BLaER1 (cell line): ENCODE data around the gene ALG14.
A peak's percentile ranks its signal among the peaks of the same experiment; 100 is the strongest.
"Not testable (repeated sequence)": the region's sequence is repeated elsewhere in the genome, so short reads cannot be mapped to it uniquely, and the experiment has no call there.

Experiments
- H3K27ac ChIP-seq: shearing (Covaris generic); formaldehyde crosslinking; 2 replicates; pipeline ENCODE4 v1.8.1; 2022
- H3K27me3 ChIP-seq: shearing (Covaris generic); formaldehyde crosslinking; 2 replicates; pipeline ENCODE4 v1.8.1; 2022
- H3K36me3 ChIP-seq: shearing (Covaris generic); formaldehyde crosslinking; 2 replicates; pipeline ENCODE4 v1.8.1; 2022
- H3K4me1 ChIP-seq: shearing (Covaris generic); formaldehyde crosslinking; 2 replicates; pipeline ENCODE4 v1.8.1; 2022
- H3K4me2 ChIP-seq: shearing (Covaris generic); formaldehyde crosslinking; 2 replicates; pipeline ENCODE4 v1.8.1; 2022
- H3K4me3 ChIP-seq: shearing (Covaris generic); formaldehyde crosslinking; 2 replicates; pipeline ENCODE4 v1.8.1; 2022
- H3K9ac ChIP-seq: shearing (Covaris generic); formaldehyde crosslinking; 2 replicates; pipeline ENCODE4 v1.8.1; 2022
- H3K9me3 ChIP-seq: shearing (Covaris generic); formaldehyde crosslinking; 2 replicates; pipeline ENCODE4 v1.8.1; 2022
- H4K20me1 ChIP-seq: shearing (Covaris generic); formaldehyde crosslinking; 2 replicates; pipeline ENCODE4 v1.8.1; 2022
- Cebpa-rat ChIP-seq: shearing (Covaris generic); IDR thresholded peaks from 2 replicates; pipeline ENCODE4 v1.8.1; 2022

Gene ALG14

DNA sequence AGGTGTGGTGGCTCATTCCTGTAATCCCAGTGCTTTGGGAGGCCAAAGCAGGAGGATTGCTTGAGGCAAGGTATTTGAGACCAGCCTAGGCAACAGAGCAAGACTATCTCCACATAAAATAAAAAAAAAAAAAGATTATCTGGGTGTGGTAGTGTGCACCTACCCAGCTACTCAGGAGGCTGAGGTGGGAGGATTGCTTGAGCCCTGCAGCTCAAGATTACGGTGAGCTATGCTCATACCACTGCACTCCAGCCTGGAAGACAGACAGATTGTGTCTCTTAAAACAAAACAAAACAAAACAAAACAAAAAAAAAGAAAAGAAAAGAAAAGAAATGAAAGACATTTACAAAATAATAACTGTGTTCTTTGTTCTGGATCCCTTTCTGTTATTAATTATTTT is 38.3 kb upstream of the ALG14 start:
- TF ChIP-seq Cebpa-rat: no peak

DNA sequence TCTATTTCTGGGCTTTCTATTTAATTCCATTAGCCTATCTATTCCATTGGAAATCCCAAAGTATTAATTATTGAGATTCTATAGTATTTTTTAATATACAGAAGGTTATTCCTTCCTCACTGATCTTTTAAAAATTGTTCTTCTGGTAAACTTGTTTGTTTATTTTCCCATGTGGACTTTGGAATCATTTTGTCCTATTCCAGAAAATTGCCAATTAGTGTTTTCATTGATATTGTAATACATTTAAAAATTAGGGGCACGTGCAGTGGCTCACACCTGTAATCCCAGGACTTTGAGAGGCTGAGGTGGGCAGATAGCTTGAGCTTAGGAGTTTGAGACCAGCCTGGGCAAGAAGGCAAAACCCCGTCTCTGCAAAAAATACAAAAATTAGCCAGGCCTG is 36.0 kb upstream of the ALG14 start:
- Histone ChIP-seq H3K4me2 (no peak overlapping the region), H3K4me1 (peaks cover 13% of the 10 kb centered on the region), H3K4me3 (no peak overlapping the region), H3K27me3 (no peaks in the 10 kb centered on the region), H3K27ac (no peak overlapping the region), H3K36me3 (no peaks in the 10 kb centered on the region), H3K9me3 (no peaks in the 10 kb centered on the region), H4K20me1 (no peaks in the 10 kb centered on the region), H3K9ac (no peak overlapping the region)
- no peak for TF ChIP-seq Cebpa-rat

More for the DNA sequence above, 38.3 kb upstream of the ALG14 start:
- Histone ChIP-seq H3K4me1 (peaks cover 13% of the 10 kb centered on the region), H3K9me3 (no peaks in the 10 kb centered on the region), H3K27me3 (peaks cover 4% of the 10 kb centered on the region), H3K4me2 (peak overlapping the region; percentile 58; the same call in 1 of the 2 replicates), H3K27ac (no peak overlapping the region), H3K36me3 (no peaks in the 10 kb centered on the region), H3K9ac (no peak overlapping the region), H3K4me3 (no peak overlapping the region), H4K20me1 (no peaks in the 10 kb centered on the region)

- H3K4me2 ChIP-seq: no peak overlapping the region
- H3K9ac ChIP-seq: no peak overlapping the region
- no peaks in the 10 kb centered on the region for H3K36me3 ChIP-seq
- no peaks in the 10 kb centered on the region for H3K9me3 ChIP-seq
- H3K4me3 ChIP-seq: no peak overlapping the region
- no peaks in the 10 kb centered on the region for H3K4me1 ChIP-seq
- H4K20me1 ChIP-seq: no peaks in the 10 kb centered on the region
- no peak for TF ChIP-seq Cebpa-rat
- H3K27me3 ChIP-seq: no peaks in the 10 kb centered on the region
- no peak overlapping the region for H3K27ac ChIP-seq
These were observed 25.4 kb upstream of the ALG14 start for GRCh38 chr1:95098196-95098595.

DNA sequence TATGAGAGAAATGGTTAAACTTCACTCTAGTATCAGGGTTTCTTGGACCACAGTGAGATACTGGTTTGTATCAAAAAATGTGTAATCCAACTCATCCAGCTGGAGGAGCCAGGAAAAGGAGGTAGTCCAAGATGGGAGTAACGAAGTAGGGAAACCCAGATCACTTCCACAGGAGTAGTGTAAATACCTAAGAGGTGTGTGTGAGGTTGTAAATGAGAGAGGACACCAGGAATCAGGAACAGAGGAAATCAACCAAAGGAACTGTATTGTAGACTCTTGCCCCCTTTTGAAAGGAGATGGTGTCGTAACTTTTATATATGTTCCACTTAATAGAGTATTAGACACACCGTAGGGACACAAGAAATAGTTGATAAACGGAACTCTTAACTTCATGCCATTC is 24.7 kb upstream of the ALG14 start:
- TF ChIP-seq Cebpa-rat: no peak
- Histone ChIP-seq H4K20me1 (no peaks in the 10 kb centered on the region), H3K9me3 (no peaks in the 10 kb centered on the region), H3K36me3 (no peaks in the 10 kb centered on the region), H3K27me3 (no peaks in the 10 kb centered on the region), H3K4me3 (no peak overlapping the region), H3K9ac (no peak overlapping the region), H3K27ac (no peak overlapping the region), H3K4me2 (no peak overlapping the region), H3K4me1 (no peaks in the 10 kb centered on the region)

DNA sequence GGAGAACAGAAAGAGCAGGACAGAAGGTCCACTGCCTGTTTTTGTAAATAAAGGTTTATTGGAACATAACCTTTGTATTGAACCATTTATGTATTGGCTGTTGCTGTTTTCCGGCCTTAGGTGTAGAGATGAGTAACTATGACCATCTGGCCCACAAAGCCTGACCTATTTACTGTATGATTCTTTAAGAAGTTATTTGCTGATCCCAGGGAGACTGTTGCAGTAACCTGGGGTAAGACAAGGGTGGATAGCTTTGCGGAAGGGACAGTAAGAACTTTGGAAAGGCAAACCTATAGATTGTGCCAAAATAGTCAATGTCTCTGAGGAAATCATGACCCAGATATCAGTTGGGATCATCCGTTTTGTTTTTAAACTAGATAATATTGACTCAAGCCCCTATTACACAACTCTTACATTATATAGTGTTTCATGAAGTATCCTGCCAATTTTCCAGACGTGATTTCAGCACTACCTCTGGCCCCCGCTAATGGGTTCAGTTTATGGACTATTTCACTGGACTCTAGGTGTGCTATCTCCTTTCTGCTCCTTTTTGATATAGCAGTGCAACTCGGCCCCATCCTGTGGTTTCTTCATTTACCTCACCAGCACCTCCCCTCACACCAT is 23.6 kb upstream of the ALG14 start:
- Histone ChIP-seq H3K9me3 (peaks cover 4% of the 10 kb centered on the region; the same call in 1 of the 2 replicates), H3K36me3 (no peaks in the 10 kb centered on the region), H3K4me3 (no peak overlapping the region), H3K9ac (no peak overlapping the region), H3K27ac (no peak overlapping the region), H3K4me1 (no peaks in the 10 kb centered on the region), H4K20me1 (no peaks in the 10 kb centered on the region), H3K27me3 (no peaks in the 10 kb centered on the region), H3K4me2 (no peak overlapping the region)
- TF ChIP-seq Cebpa-rat: no peak

DNA sequence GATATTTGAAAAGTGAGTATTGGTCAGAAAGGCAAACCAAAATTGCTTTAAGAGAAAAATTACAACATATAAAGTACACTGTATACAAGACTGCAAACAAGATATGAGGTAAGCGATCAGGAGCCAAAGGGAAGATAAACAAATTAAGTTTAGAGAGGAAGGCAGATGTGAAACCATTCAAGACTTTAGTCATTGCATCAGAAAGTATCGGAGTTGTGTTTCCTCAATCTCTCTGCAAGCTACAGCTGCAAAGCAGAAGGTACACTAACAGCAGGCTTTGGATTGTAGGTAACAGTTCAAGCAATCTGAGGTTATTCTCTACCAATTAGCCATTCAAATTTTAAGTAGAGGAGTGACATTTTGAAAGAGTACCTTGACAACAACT is 23.1 kb upstream of the ALG14 start:
- no peak overlapping the region for H3K9ac ChIP-seq
- H3K36me3 ChIP-seq: no peaks in the 10 kb centered on the region
- peaks cover 9% of the 10 kb centered on the region; the same call in 1 of the 2 replicates for H3K9me3 ChIP-seq
- no peak for TF ChIP-seq Cebpa-rat
- H3K4me3 ChIP-seq: no peak overlapping the region
- no peak overlapping the region for H3K4me2 ChIP-seq
- no peak overlapping the region for H3K27ac ChIP-seq
- H3K4me1 ChIP-seq: no peaks in the 10 kb centered on the region
- H3K27me3 ChIP-seq: no peaks in the 10 kb centered on the region
- no peaks in the 10 kb centered on the region for H4K20me1 ChIP-seq

GRCh38 chr1:95094923-95095322 is 22.2 kb upstream of the ALG14 start:
- no peak overlapping the region for H3K27ac ChIP-seq
- no peaks in the 10 kb centered on the region for H4K20me1 ChIP-seq
- no peak overlapping the region for H3K4me3 ChIP-seq
- peaks cover 17% of the 10 kb centered on the region; the same call in 1 of the 2 replicates for H3K9me3 ChIP-seq
- no peaks in the 10 kb centered on the region for H3K27me3 ChIP-seq
- TF ChIP-seq Cebpa-rat: no peak
- no peak overlapping the region for H3K4me2 ChIP-seq
- no peak overlapping the region for H3K9ac ChIP-seq
- H3K36me3 ChIP-seq: no peaks in the 10 kb centered on the region
- H3K4me1 ChIP-seq: no peaks in the 10 kb centered on the region

GRCh38 chr1:95093296-95093695 is 20.5 kb upstream of the ALG14 start:
- H3K27me3 ChIP-seq: no peaks in the 10 kb centered on the region
- H3K9ac ChIP-seq: no peak overlapping the region

DNA sequence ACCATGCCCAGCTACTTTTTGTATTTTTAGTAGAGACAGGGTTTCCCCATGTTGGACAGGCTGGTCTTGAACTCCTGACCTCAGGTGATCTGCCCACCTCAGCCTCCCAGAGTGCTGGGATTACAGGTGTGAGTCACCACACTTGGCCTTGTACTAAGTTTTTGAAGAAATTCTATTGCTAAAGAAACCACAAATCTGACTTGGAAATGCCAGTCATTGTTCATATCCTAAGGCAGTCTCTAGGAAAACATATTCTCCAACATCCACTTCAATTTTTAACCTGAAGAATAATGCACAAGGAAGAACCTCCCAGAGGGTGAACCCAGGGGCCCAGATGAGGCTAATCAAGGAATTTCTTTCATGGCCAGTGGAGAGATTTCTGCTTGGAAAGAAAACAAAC is 20.1 kb upstream of the ALG14 start:
- H4K20me1 ChIP-seq, H3K9ac ChIP-seq, H3K36me3 ChIP-seq, H3K27ac ChIP-seq, H3K27me3 ChIP-seq, H3K4me2 ChIP-seq, H3K4me1 ChIP-seq, H3K4me3 ChIP-seq: not testable (repeated sequence)
- peaks cover 17% of the 10 kb centered on the region; the same call in 1 of the 2 replicates for H3K9me3 ChIP-seq

More at GRCh38 chr1:95093296-95093695, 20.5 kb upstream of the ALG14 start:
- Histone ChIP-seq H3K9me3 (peaks cover 17% of the 10 kb centered on the region; the same call in 1 of the 2 replicates), H3K36me3 (no peaks in the 10 kb centered on the region), H3K4me3 (no peak overlapping the region), H3K4me1 (no peaks in the 10 kb centered on the region), H3K4me2 (no peak overlapping the region), H4K20me1 (no peaks in the 10 kb centered on the region), H3K27ac (no peak overlapping the region)
- TF ChIP-seq Cebpa-rat: no peak

GRCh38 chr1:95091290-95091689 is 18.5 kb upstream of the ALG14 start:
- H3K36me3 ChIP-seq, H3K27ac ChIP-seq, H3K9ac ChIP-seq, H3K4me2 ChIP-seq, H3K4me1 ChIP-seq, H3K4me3 ChIP-seq, H3K27me3 ChIP-seq, H4K20me1 ChIP-seq: not testable (repeated sequence)
- peaks cover 17% of the 10 kb centered on the region; the same call in 1 of the 2 replicates for H3K9me3 ChIP-seq
